A549 treated with dexamethasone at 1 μM for 4 hours (cell line): ENCODE data around the gene ERAL1. TPM values are rescaled to one million over a fixed set of nuclear protein-coding genes. Genes with fewer than 3 reads are reported as not detected.

Experiments used
- total RNA-seq: library from RNA; stranded (reverse); fragments of 200-300 nt; extraction: Qiagen RNA extraction; gene quantifications from 5 replicates; pipeline ENCODE4 v1.2.3, GENCODE V29; 2022

The ERAL1 gene
- total RNA-seq = 69.9 to 83.2 TPM (median 80.3 TPM) in 5 replicates

GRCh38 chr17:28854457-28855335 is at the start of gene ERAL1:
Gene ERAL1 (plus strand): TSS chr17:28855016. CDS start chr17:28855035, 19 bp downstream.

GRCh38 chr17:28842282-28843012 is 12.4 kb upstream of the ERAL1 start, which contains the start of gene FAM222B:
Gene FAM222B (minus strand): TSS chr17:28842790. CDS start chr17:28766667, 76,123 bp downstream.

GRCh38 chr17:28896884-28897768 is 42.3 kb downstream of the ERAL1 start, which contains the start of gene FLOT2:
Gene FLOT2 (minus strand): TSS chr17:28897733. CDS start chr17:28897574, 159 bp downstream.

GRCh38 chr17:28902819-28903545 is 48.2 kb downstream of the ERAL1 start, which contains the start of gene DHRS13:
Gene DHRS13 (minus strand): TSS chr17:28903079. CDS start chr17:28902944, 135 bp downstream.

Other genes starting within 250 kb of the ERAL1 start
- 1.8 to 5.6 TPM (median 4.3 TPM) in 5 replicates for gene RSKR, start 240.8 kb upstream of the ERAL1 start, total RNA-seq
- gene BLTP2, start 209.9 kb upstream of the ERAL1 start, total RNA-seq = 58.8 to 74.2 TPM (median 69.1 TPM) in 5 replicates
- 75.2 to 84.3 TPM (median 77.7 TPM) in 5 replicates for gene SDF2, start 193.1 kb upstream of the ERAL1 start, total RNA-seq
- 56.8 to 83.6 TPM (median 78.1 TPM) in 5 replicates for gene SUPT6H, start 192.8 kb upstream of the ERAL1 start, total RNA-seq
- gene PROCA1, start 143.1 kb upstream of the ERAL1 start, total RNA-seq = 0.87 to 1.6 TPM (median 1.4 TPM) in 5 replicates
- gene RAB34, start 137.1 kb upstream of the ERAL1 start, total RNA-seq = 192 to 231 TPM (median 217 TPM) in 5 replicates
- 1,532 to 2,344 TPM (median 1,598 TPM) in 5 replicates for gene RPL23A, start 135.0 kb upstream of the ERAL1 start, total RNA-seq
- gene TLCD1, start 128.8 kb upstream of the ERAL1 start, total RNA-seq = 27.5 to 45.5 TPM (median 40.7 TPM) in 5 replicates
- 2.5 to 3.9 TPM (median 3.7 TPM) in 5 replicates for gene NEK8, start 126.2 kb upstream of the ERAL1 start, total RNA-seq
- 46.2 to 72.9 TPM (median 69.6 TPM) in 5 replicates for gene TRAF4, start 111.0 kb upstream of the ERAL1 start, total RNA-seq
- 31.8 to 55.0 TPM (median 49.9 TPM) in 5 replicates for gene FAM222B, start 12.2 kb upstream of the ERAL1 start, total RNA-seq
- 69.2 to 96.1 TPM (median 91.3 TPM) in 5 replicates for gene FLOT2, start 42.7 kb downstream of the ERAL1 start, total RNA-seq
- 5.8 to 7.0 TPM (median 6.5 TPM) in 5 replicates for gene DHRS13, start 48.1 kb downstream of the ERAL1 start, total RNA-seq
- gene PHF12, start 96.5 kb downstream of the ERAL1 start, total RNA-seq = 27.2 to 39.1 TPM (median 36.7 TPM) in 5 replicates
- gene SEZ6, start 151.0 kb downstream of the ERAL1 start, total RNA-seq = 0.08 TPM in 1 of 5 replicates, not detected in the others
- 0.07 to 0.29 TPM (median 0.10 TPM) in 5 replicates for gene PIPOX, start 188.1 kb downstream of the ERAL1 start, total RNA-seq